Kidney epithelial cell (primary cell): ENCODE data around the gene CHST3. TPM values are rescaled to one million over a fixed set of nuclear protein-coding genes. Genes with fewer than 3 reads are reported as not detected.

Experiments
- DNase-seq: peaks from one replicate; pipeline ENCODE4 v3.0.0-alpha.2; 2010; ENCODE audit warnings: low read depth
- H3K27me3 ChIP-seq: 2 replicates; pipeline ENCODE4 v1.6.0; 2011; ENCODE audit warnings: low read length; ENCODE audit not compliant: control insufficient read depth, insufficient read depth
- H3K36me3 ChIP-seq: 2 replicates; pipeline ENCODE4 v1.5.1; 2011; ENCODE audit warnings: low read length; ENCODE audit not compliant: control insufficient read depth, insufficient read depth
- H3K4me3 ChIP-seq: 2 replicates; pipeline ENCODE4 v1.5.1; 2011; ENCODE audit warnings: low read depth, mild to moderate bottlenecking, control low read depth, low read length
- CTCF ChIP-seq: IDR thresholded peaks from 2 replicates; pipeline ENCODE4 v1.5.1; 2011; ENCODE audit warnings: mild to moderate bottlenecking, moderate library complexity, low read length, control low read depth, inconsistent platforms; ENCODE audit not compliant: insufficient read depth, poor library complexity, severe bottlenecking
- total RNA-seq: library from RNA; depleted of rRNA; stranded (reverse); fragments of >200 nt; gene quantifications from 2 replicates; pipeline ENCODE4 v1.2.3, GENCODE V29; 2015

CHST3 gene
- total RNA-seq, 1 donor from 2014 or later: 48.6 TPM

- no peak for DNase-seq
- Histone ChIP-seq H3K4me3 (no peak overlapping the region), H3K36me3 (no peaks in the 10 kb centered on the region), H3K27me3 (no peaks in the 10 kb centered on the region)
- TF ChIP-seq CTCF: no peak
Observed at GRCh38 chr10:72025400-72025799, 61.2 kb downstream of the CHST3 start.

GRCh38 chr10:72025832-72026231, 61.6 kb downstream of the CHST3 start:
- DNase-seq: no peak
- no peaks in the 10 kb centered on the region for H3K36me3 ChIP-seq
- no peak for TF ChIP-seq CTCF
- no peaks in the 10 kb centered on the region for H3K27me3 ChIP-seq
- no peak overlapping the region for H3K4me3 ChIP-seq

- TF ChIP-seq CTCF: no peak
- no peak for DNase-seq
Observed at GRCh38 chr10:72026278-72027111, 62.3 kb downstream of the CHST3 start.

GRCh38 chr10:72027498-72027897, 63.3 kb downstream of the CHST3 start:
- Histone ChIP-seq H3K4me3 (no peak overlapping the region), H3K27me3 (no peaks in the 10 kb centered on the region), H3K36me3 (no peaks in the 10 kb centered on the region)
- DNase-seq: no peak
- no peak for TF ChIP-seq CTCF

More at GRCh38 chr10:72026278-72027111, 62.3 kb downstream of the CHST3 start:
- no peaks in the 10 kb centered on the region for H3K36me3 ChIP-seq
- no peak overlapping the region for H3K4me3 ChIP-seq
- H3K27me3 ChIP-seq: no peaks in the 10 kb centered on the region

- Histone ChIP-seq H3K4me3 (no peak overlapping the region), H3K36me3 (no peaks in the 10 kb centered on the region), H3K27me3 (no peaks in the 10 kb centered on the region)
- no peak for DNase-seq
- no peak for TF ChIP-seq CTCF
Observed at GRCh38 chr10:72029414-72029813, 65.2 kb downstream of the CHST3 start.
